ENCODE data around the gene C1orf105. TPM values are rescaled to one million over a fixed set of nuclear protein-coding genes. Genes with fewer than 3 reads are reported as not detected.

Gene C1orf105
- total and polyA plus RNA-seq, 8 donors = 0.37 TPM; not detected in 7

DNA sequence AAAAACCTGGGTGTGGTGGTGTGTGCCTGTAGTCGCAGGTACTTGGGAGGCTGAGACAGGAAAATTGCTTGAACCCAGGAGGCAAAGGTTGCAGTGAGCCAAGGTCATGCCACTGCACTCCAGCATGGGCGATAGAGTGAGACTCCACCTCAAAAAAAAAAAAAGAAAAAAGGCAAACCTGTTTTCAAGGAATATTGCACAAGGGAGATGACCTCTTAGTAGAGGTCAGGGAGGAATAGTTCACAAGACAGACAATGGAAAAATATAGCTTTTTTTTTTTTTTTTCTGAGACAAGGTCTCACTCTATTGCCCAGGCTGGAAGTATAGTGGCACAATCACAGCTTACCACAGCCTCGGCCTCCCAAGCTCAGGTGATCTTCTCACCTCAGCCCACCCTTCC lies 90.0 kb downstream of the C1orf105 start:
- no peak for DNase-seq

DNA sequence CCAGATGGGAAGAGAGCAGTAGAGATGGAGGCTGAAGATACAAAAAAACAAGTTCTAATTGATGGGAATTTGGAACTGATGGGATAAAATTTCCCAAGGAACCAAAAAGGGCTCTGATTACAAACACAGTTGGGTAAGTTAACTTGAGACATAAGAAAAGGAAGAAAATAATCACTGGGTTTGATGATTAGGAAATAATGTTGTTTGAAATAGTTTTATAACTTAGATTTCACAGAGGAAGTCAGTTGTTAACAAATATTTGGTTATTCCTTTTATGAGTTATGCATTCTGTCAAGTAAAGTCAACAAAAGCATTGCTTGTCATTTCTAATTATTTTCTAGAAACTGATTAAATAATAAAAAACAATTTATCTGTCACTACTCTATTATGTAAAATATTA lies 92.1 kb downstream of the C1orf105 start:
- no peak overlapping the region for H3K4me3 ChIP-seq
- no peak overlapping the region for H3K27ac ChIP-seq
- H3K9me3 ChIP-seq = peaks cover 0 to 7% (median 0%) of the 10 kb centered on the region in 4 donors
- no peak for DNase-seq
- H3K27me3 ChIP-seq = no peaks in the 10 kb centered on the region
- H3K4me1 ChIP-seq = peaks cover 0 to 3% (median 0%) of the 10 kb centered on the region in 4 donors
- TF ChIP-seq POLR2AphosphoS5 (IDR thresholded peaks at IDR 0.05) (no peak), POLR2A (IDR thresholded peaks at IDR 0.05) (no peak), EP300 (IDR thresholded peaks at IDR 0.05) (no peak)
- TF ChIP-seq, protein P1, sequence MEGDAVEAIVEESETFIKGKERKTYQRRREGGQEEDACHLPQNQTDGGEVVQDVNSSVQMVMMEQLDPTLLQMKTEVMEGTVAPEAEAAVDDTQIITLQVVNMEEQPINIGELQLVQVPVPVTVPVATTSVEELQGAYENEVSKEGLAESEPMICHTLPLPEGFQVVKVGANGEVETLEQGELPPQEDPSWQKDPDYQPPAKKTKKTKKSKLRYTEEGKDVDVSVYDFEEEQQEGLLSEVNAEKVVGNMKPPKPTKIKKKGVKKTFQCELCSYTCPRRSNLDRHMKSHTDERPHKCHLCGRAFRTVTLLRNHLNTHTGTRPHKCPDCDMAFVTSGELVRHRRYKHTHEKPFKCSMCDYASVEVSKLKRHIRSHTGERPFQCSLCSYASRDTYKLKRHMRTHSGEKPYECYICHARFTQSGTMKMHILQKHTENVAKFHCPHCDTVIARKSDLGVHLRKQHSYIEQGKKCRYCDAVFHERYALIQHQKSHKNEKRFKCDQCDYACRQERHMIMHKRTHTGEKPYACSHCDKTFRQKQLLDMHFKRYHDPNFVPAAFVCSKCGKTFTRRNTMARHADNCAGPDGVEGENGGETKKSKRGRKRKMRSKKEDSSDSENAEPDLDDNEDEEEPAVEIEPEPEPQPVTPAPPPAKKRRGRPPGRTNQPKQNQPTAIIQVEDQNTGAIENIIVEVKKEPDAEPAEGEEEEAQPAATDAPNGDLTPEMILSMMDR (IDR thresholded peaks at IDR 0.05) = no peak
- intact Hi-C loops (cut with DNase I; ENCODE audit: low total_unique reads) = no loop called here
- no peaks in the 10 kb centered on the region for H3K36me3 ChIP-seq

More for the DNA sequence above, 90.0 kb downstream of the C1orf105 start:
- H3K27ac ChIP-seq = no peak overlapping the region
- no peaks in the 10 kb centered on the region for H3K27me3 ChIP-seq
- no peaks in the 10 kb centered on the region for H3K36me3 ChIP-seq
- WGBS, 5 donors = 87 to 96% (median 94%) methylated on average over 3 of the region's 3 CpGs
- intact Hi-C loops (cut with DNase I; ENCODE audit: low total_unique reads) = no loop called here
- peaks cover 0 to 7% (median 0%) of the 10 kb centered on the region in 4 donors for H3K9me3 ChIP-seq
- TF ChIP-seq, protein P1 (IDR thresholded peaks at IDR 0.05) = no peak
- no peak for TF ChIP-seq POLR2A (IDR thresholded peaks at IDR 0.05)
- H3K4me1 ChIP-seq = no peaks in the 10 kb centered on the region
- H3K4me3 ChIP-seq = no peak overlapping the region

DNA sequence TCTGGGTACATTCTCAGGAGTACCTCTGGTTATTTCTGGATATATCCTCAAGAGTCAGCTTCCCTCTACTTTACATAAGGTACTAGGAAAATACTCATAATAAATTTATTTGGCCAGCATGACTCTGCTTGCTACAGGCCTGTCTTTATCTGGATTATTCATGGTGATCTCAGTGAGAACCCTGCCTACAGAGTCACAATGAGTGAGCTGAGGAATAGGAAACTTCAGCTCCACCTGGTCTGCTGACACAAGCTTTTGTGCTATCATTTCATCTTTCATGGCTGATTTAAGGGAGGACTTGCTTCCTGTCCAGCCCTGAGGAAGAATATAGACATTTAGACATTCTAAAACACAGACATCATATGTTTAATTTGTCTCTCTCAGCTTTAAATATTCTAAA lies 93.0 kb downstream of the C1orf105 start:
- Histone ChIP-seq H3K27ac (no peak overlapping the region), H3K36me3 (no peaks in the 10 kb centered on the region), H3K27me3 (no peaks in the 10 kb centered on the region), H3K4me1 (peaks cover 0 to 3% (median 0%) of the 10 kb centered on the region in 4 donors), H3K4me3 (no peak overlapping the region), H3K9me3 (peaks cover 0 to 7% (median 0%) of the 10 kb centered on the region in 4 donors)
- no peak for DNase-seq
- intact Hi-C loops (cut with DNase I; ENCODE audit: low total_unique reads) = no loop called here
- no peak for TF ChIP-seq POLR2AphosphoS5 (IDR thresholded peaks at IDR 0.05)
- TF ChIP-seq, protein P1 (IDR thresholded peaks at IDR 0.05) = no peak
- TF ChIP-seq POLR2A (IDR thresholded peaks at IDR 0.05) = no peak
- TF ChIP-seq EP300 (IDR thresholded peaks at IDR 0.05) = no peak

DNA sequence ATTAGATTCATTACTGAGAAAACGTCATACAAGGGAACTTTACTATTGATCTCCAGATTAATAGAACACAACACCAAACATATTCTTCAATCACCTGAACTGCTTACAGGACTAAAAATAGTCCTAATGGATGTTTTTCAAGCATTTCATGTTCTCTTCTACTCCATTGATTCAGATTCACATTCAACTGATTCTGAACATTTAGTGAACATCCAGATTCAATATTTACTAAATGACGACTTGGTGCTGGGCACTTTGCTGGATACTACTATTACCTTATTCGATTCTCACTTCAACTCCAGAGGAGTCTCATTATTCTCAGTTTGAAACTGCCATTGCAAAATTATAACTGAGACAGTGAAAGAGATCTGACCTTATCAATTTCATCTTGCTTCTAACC lies 93.6 kb downstream of the C1orf105 start:
- TF ChIP-seq POLR2A (IDR thresholded peaks at IDR 0.05) (no peak), POLR2AphosphoS5 (IDR thresholded peaks at IDR 0.05) (no peak), EP300 (IDR thresholded peaks at IDR 0.05) (no peak)
- TF ChIP-seq, protein P1 (IDR thresholded peaks at IDR 0.05) = no peak
- no peaks in the 10 kb centered on the region for H3K27me3 ChIP-seq

More for the DNA sequence above, 93.6 kb downstream of the C1orf105 start:
- WGBS, 5 donors = 75 to 88% (median 80%) methylated on average over 3 of the region's 3 CpGs
- DNase-seq = no peak
- Histone ChIP-seq H3K9me3 (peaks cover 0 to 7% (median 0%) of the 10 kb centered on the region in 4 donors), H3K27ac (no peak overlapping the region), H3K4me1 (peaks cover 0 to 3% (median 0%) of the 10 kb centered on the region in 4 donors), H3K36me3 (no peaks in the 10 kb centered on the region), H3K4me3 (no peak overlapping the region)
- intact Hi-C loops (cut with DNase I; ENCODE audit: low total_unique reads) = no loop called here
